Loucy (cell line): ENCODE data around the gene PAK4.

ENCODE experiments used
- H2AFZ ChIP-seq: fragments of 200-600 bp; sonication (generic); 2 replicates; pipeline ENCODE4 v1.6.0; 2016; ENCODE audit warnings: antibody characterized with exemption, mild to moderate bottlenecking, low read length, moderate library complexity
- H3F3A ChIP-seq: fragments of 200-600 bp; 2 replicates; pipeline ENCODE4 v1.6.0; 2016; ENCODE audit warnings: antibody characterized with exemption, low read depth, mild to moderate bottlenecking
- H3K27me3 ChIP-seq: fragments of 200-600 bp; sonication (generic); 2 replicates; pipeline ENCODE4 v1.6.1; 2014; ENCODE audit warnings: low read length, mild to moderate bottlenecking; ENCODE audit not compliant: insufficient read depth, poor library complexity, severe bottlenecking
- H3K36me3 ChIP-seq: fragments of 200-600 bp; sonication (generic); 2 replicates; pipeline ENCODE4 v1.6.1; 2016; ENCODE audit warnings: low read length; ENCODE audit not compliant: insufficient read depth
- H3K4me1 ChIP-seq: fragments of 200-600 bp; sonication (generic); 2 replicates; pipeline ENCODE4 v1.5.1; 2014; ENCODE audit warnings: low read length, mild to moderate bottlenecking; ENCODE audit not compliant: insufficient read depth, poor library complexity, severe bottlenecking
- H3K4me2 ChIP-seq: fragments of 200-600 bp; sonication (generic); 2 replicates; pipeline ENCODE4 v1.6.0; 2014; ENCODE audit warnings: antibody characterized with exemption, low read length, low read depth, mild to moderate bottlenecking; ENCODE audit not compliant: poor library complexity, severe bottlenecking
- H3K4me3 ChIP-seq: fragments of 200-600 bp; sonication (generic); 2 replicates; pipeline ENCODE4 v1.5.1; 2014; ENCODE audit warnings: low read length, mild to moderate bottlenecking, mixed read lengths; ENCODE audit not compliant: poor library complexity, severe bottlenecking
- H3K79me2 ChIP-seq: fragments of 200-600 bp; sonication (generic); 2 replicates; pipeline ENCODE4 v1.6.1; 2014; ENCODE audit warnings: low read length; ENCODE audit not compliant: insufficient read depth
- H3K9ac ChIP-seq: fragments of 200-600 bp; sonication (generic); 2 replicates; pipeline ENCODE4 v1.6.0; 2014; ENCODE audit warnings: mild to moderate bottlenecking, low read depth, low read length, moderate library complexity; ENCODE audit not compliant: poor library complexity, severe bottlenecking
- H3K9me2 ChIP-seq: fragments of 200-600 bp; sonication (generic); replicated peaks from 2 replicates; pipeline ENCODE4 v1.6.1; 2016; ENCODE audit warnings: low read depth, low read length, mixed read lengths
- H3K9me3 ChIP-seq: fragments of 200-600 bp; sonication (generic); 2 replicates; pipeline ENCODE4 v1.6.1; 2014; ENCODE audit warnings: mild to moderate bottlenecking, antibody characterized with exemption, low read length, low read depth; ENCODE audit not compliant: insufficient read depth
- H4K20me1 ChIP-seq: fragments of 200-600 bp; sonication (generic); 2 replicates; pipeline ENCODE4 v1.6.0; 2014; ENCODE audit warnings: antibody characterized with exemption, low read length, mild to moderate bottlenecking; ENCODE audit not compliant: insufficient read depth, poor library complexity, severe bottlenecking
- CTCF ChIP-seq: fragments of 200-600 bp; sonication (generic); conservative IDR thresholded peaks from 2 replicates; pipeline ENCODE4 v1.5.1; 2014; ENCODE audit warnings: mild to moderate bottlenecking, antibody characterized with exemption, low read length
- EZH2phosphoT487 ChIP-seq: fragments of 200-600 bp; IDR thresholded peaks from 2 replicates; pipeline ENCODE4 v1.6.1; 2018; ENCODE audit warnings: antibody characterized with exemption, mild to moderate bottlenecking, moderate library complexity, borderline replicate concordance

PAK4 gene

DNA sequence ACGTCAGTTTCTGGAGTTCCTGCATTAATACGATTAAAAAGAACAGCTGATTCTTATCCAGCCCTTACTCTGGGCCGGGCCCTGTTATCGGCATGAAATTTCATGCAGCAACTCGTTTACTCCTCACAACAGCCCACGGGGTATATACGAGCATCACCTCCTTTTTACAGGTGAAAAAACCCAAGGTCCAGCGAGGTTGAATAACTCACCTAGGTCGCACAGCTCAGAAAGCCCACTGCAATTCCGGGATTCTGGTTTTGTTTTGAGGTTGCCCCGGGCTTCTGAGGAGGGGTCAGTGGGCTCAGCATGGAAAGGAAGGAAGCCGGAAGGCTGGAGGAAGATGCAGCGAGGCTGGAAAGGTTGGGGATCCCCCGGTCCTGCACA is 42.0 kb upstream of the PAK4 start:
- Histone ChIP-seq H2AFZ (no peak overlapping the region), H3K9ac (no peak overlapping the region), H4K20me1 (no peaks in the 10 kb centered on the region), H3F3A (no peaks in the 10 kb centered on the region), H3K9me2 (no peaks in the 10 kb centered on the region), H3K4me3 (no peak overlapping the region), H3K36me3 (no peaks in the 10 kb centered on the region), H3K27me3 (no peaks in the 10 kb centered on the region), H3K9me3 (no peaks in the 10 kb centered on the region), H3K4me2 (no peak overlapping the region), H3K4me1 (no peaks in the 10 kb centered on the region), H3K79me2 (no peaks in the 10 kb centered on the region)
- TF ChIP-seq EZH2phosphoT487 (no peak), CTCF (no peak)

GRCh38 chr19:39083983-39084731 is 41.4 kb upstream of the PAK4 start, which contains the start of gene ACP7:
TSS of gene ACP7 (plus strand) at chr19:39084368. CDS start at chr19:39085270, 902 bp downstream.
- Histone ChIP-seq H3K4me2 (no peak within 1 kb of the TSS), H3K9me3 (no peaks in the 10 kb centered on the region), H3K27me3 (no peaks in the 10 kb centered on the region), H3F3A (no peaks in the 10 kb centered on the region), H3K4me1 (no peaks in the 10 kb centered on the region), H3K9me2 (no peaks in the 10 kb centered on the region), H3K9ac (no peak within 1 kb of the TSS), H2AFZ (no peak within 1 kb of the TSS), H3K79me2 (no peaks in the 10 kb centered on the region), H3K4me3 (no peak within 1 kb of the TSS), H3K36me3 (no peaks in the 10 kb centered on the region), H4K20me1 (no peaks in the 10 kb centered on the region)
- TF ChIP-seq EZH2phosphoT487 (no peak), CTCF (no peak)

DNA sequence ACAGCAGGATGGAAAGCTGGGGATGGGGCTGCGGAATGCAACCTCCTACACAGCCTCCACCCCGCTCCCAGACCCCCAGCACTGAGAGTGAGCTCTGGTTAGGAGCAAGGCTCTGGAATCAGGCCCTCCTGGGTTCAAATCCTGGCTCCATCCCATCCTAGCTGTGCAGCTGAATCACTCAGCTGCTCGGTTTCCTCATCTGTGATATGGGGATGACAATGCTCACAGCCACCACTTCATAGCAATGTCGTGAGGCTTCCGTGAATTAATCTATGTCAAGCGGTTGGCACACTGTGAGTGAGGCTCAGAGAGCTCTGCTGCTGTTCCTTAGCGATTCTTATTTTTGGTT is 40.9 kb upstream of the PAK4 start:
- Histone ChIP-seq H3F3A (no peaks in the 10 kb centered on the region), H3K4me1 (no peaks in the 10 kb centered on the region), H4K20me1 (no peaks in the 10 kb centered on the region), H3K9me2 (no peaks in the 10 kb centered on the region), H3K27me3 (no peaks in the 10 kb centered on the region), H2AFZ (no peak overlapping the region), H3K4me2 (no peak overlapping the region), H3K79me2 (no peaks in the 10 kb centered on the region), H3K4me3 (no peak overlapping the region), H3K9me3 (no peaks in the 10 kb centered on the region), H3K36me3 (no peaks in the 10 kb centered on the region), H3K9ac (no peak overlapping the region)
- TF ChIP-seq CTCF = no peak
- TF ChIP-seq EZH2phosphoT487 = no peak
